Measurements from ENCODE around the gene FAM186B. TPM values are rescaled to one million over a fixed set of nuclear protein-coding genes. Genes with fewer than 3 reads are reported as not detected.
A peak's percentile ranks its signal among the peaks of the same experiment; 100 is the strongest.

FAM186B gene
- total and polyA plus RNA-seq, 5 donors from 2014 or later: 0.14 TPM; not detected in 4

- H3K27ac Mint-ChIP-seq: peak overlapping the region in 2 of 3 donors; percentile 29 to 76
- Histone ChIP-seq H3K27ac (ENCODE audit: insufficient read depth, low read length, poor library complexity, severe bottlenecking) (no peak overlapping the region), H3K4me1 (ENCODE audit: control insufficient read depth, insufficient read depth, low read length, poor library complexity, severe bottlenecking) (peaks cover 19% of the 10 kb centered on the region), H3K4me3 (ENCODE audit: low read depth, low read length) (no peak overlapping the region), H3K36me3 (ENCODE audit: control insufficient read depth, insufficient read depth, low read length) (no peaks in the 10 kb centered on the region), H3K9me3 (ENCODE audit: control insufficient read depth in 2 of 2, low read length in 2 of 2) (no peaks in the 10 kb centered on the region), H3K27me3 (ENCODE audit: control insufficient read depth, insufficient read depth, low read length) (peaks cover under 1% of the 10 kb centered on the region)
- H3K4me3 Mint-ChIP-seq: peak overlapping the region in 2 of 4 donors; percentile 42 to 54
- H3K36me3 Mint-ChIP-seq: no peaks in the 10 kb centered on the region
- H3K9me3 Mint-ChIP-seq: peaks cover 0 to 1% (median 0%) of the 10 kb centered on the region in 7 donors
- no peak for ATAC-seq (ENCODE audit: low read depth in 2 of 2)
- H3K4me1 Mint-ChIP-seq: peaks cover 5 to 31% (median 16%) of the 10 kb centered on the region in 4 donors
- peaks cover 23% of the 10 kb centered on the region for H3K27me3 Mint-ChIP-seq
- no peak for DNase-seq
Measured at GRCh38 chr12:49624921-49625577, 19.6 kb upstream of the FAM186B start.

GRCh38 chr12:49623142-49623904, 17.9 kb upstream of the FAM186B start, which contains the start of gene PRPF40B:
TSS of gene PRPF40B (plus strand) at chr12:49623561. CDS start at chr12:49623591, 30 bp downstream.
- Histone ChIP-seq H3K4me3 (ENCODE audit: low read depth, low read length) (peak within 1 kb of the TSS; percentile 83), H3K9me3 (ENCODE audit: control insufficient read depth in 2 of 2, low read length in 2 of 2) (no peaks in the 10 kb centered on the region), H3K27me3 (ENCODE audit: control insufficient read depth, insufficient read depth, low read length) (peaks cover 11% of the 10 kb centered on the region), H3K4me1 (ENCODE audit: control insufficient read depth, insufficient read depth, low read length, poor library complexity, severe bottlenecking) (peaks cover 19% of the 10 kb centered on the region), H3K27ac (ENCODE audit: insufficient read depth, low read length, poor library complexity, severe bottlenecking) (peak within 1 kb of the TSS; percentile 78), H3K36me3 (ENCODE audit: control insufficient read depth, insufficient read depth, low read length) (no peaks in the 10 kb centered on the region)
- Mint-ChIP-seq H3K9me3 (peaks cover 0 to 1% (median 0%) of the 10 kb centered on the region in 7 donors), H3K4me3 (peak within 1 kb of the TSS; percentile 91 to 96 (median 92)), H3K36me3 (no peaks in the 10 kb centered on the region), H3K27me3 (peaks cover 35% of the 10 kb centered on the region), H3K27ac (peak within 1 kb of the TSS; percentile 85 to 95 (median 92)), H3K4me1 (peaks cover 8 to 32% (median 21%) of the 10 kb centered on the region in 4 donors)
- DNase-seq (peak; percentile 80 to 87 (median 86)), ATAC-seq (ENCODE audit: low read depth in 2 of 2) (peak; percentile 76 to 79)

- Mint-ChIP-seq H3K27ac (peak overlapping the region; percentile 85 to 95 (median 92)), H3K9me3 (peaks cover 0 to 1% (median 0%) of the 10 kb centered on the region in 7 donors), H3K4me1 (peaks cover 10 to 34% (median 21%) of the 10 kb centered on the region in 4 donors), H3K36me3 (no peaks in the 10 kb centered on the region), H3K27me3 (peaks cover 38% of the 10 kb centered on the region), H3K4me3 (peak overlapping the region; percentile 91 to 96 (median 92))
- peak overlapping the region; percentile 78 for H3K27ac ChIP-seq (ENCODE audit: insufficient read depth, low read length, poor library complexity, severe bottlenecking)
- no peaks in the 10 kb centered on the region for H3K9me3 ChIP-seq (ENCODE audit: control insufficient read depth in 2 of 2, low read length in 2 of 2)
- DNase-seq: peak; percentile 45 to 84 (median 62)
- peaks cover 19% of the 10 kb centered on the region for H3K4me1 ChIP-seq (ENCODE audit: control insufficient read depth, insufficient read depth, low read length, poor library complexity, severe bottlenecking)
- peaks cover 13% of the 10 kb centered on the region for H3K27me3 ChIP-seq (ENCODE audit: control insufficient read depth, insufficient read depth, low read length)
- peak; percentile 27 to 38 for ATAC-seq (ENCODE audit: low read depth in 2 of 2)
- H3K4me3 ChIP-seq (ENCODE audit: low read depth, low read length): peak overlapping the region; percentile 83
- no peaks in the 10 kb centered on the region for H3K36me3 ChIP-seq (ENCODE audit: control insufficient read depth, insufficient read depth, low read length)
Measured at GRCh38 chr12:49622501-49623141, 17.2 kb upstream of the FAM186B start.

DNA sequence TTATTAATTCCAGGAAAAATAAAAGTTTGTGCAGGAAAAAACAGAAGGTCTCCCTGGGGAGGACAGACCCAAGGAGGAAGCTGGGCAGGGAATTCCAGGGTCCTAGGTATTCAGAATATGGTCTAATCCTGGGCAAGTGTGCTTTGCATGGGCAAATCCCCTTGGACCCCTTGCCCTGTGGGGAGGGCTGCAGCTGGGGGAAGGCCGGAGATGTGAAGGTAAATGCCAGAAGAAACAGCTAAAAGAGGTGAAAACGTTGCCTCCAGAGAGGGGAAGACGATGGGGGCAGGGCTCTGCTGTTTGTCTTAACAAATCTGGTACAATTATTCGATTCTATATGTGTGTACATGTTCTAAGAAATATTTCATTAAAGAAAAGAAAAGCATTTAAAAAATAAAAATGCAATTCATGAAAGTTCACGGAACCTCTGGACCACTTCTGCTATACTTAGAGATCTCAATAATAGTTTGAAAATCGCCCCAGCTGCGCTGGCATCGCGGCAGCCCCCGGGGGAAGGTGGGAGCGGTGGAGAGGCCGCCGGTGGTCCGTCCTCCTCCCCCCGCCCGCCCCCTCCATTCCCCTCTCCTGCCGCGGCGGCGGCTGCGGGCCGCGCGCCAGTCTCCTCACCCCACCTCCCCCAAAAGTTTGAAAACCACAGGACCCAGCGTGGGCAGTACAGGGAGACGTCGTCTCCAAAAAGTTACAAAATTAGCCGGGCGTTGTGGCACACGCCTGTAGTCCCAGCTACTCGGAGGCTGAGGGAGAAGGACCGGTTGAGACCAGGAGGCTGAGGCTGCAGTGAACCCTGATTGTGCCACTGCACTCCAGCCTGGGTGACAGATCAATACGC, 16.4 kb upstream of the FAM186B start:
- Mint-ChIP-seq H3K27me3 (peaks cover 40% of the 10 kb centered on the region), H3K4me1 (peaks cover 10 to 34% (median 21%) of the 10 kb centered on the region in 4 donors), H3K4me3 (peak overlapping the region; percentile 91 to 96 (median 92)), H3K27ac (peak overlapping the region; percentile 85 to 95 (median 92)), H3K36me3 (no peaks in the 10 kb centered on the region), H3K9me3 (peaks cover 0 to 1% (median 0%) of the 10 kb centered on the region in 7 donors)
- no peak for ATAC-seq (ENCODE audit: low read depth in 2 of 2)
- H3K4me3 ChIP-seq (ENCODE audit: low read depth, low read length): peak overlapping the region; percentile 83
- H3K27me3 ChIP-seq (ENCODE audit: control insufficient read depth, insufficient read depth, low read length): peaks cover 14% of the 10 kb centered on the region
- H3K4me1 ChIP-seq (ENCODE audit: control insufficient read depth, insufficient read depth, low read length, poor library complexity, severe bottlenecking): peaks cover 19% of the 10 kb centered on the region
- no peaks in the 10 kb centered on the region for H3K9me3 ChIP-seq (ENCODE audit: control insufficient read depth in 2 of 2, low read length in 2 of 2)
- peak overlapping the region; percentile 78 for H3K27ac ChIP-seq (ENCODE audit: insufficient read depth, low read length, poor library complexity, severe bottlenecking)
- no peak for DNase-seq
- no peaks in the 10 kb centered on the region for H3K36me3 ChIP-seq (ENCODE audit: control insufficient read depth, insufficient read depth, low read length)

DNA sequence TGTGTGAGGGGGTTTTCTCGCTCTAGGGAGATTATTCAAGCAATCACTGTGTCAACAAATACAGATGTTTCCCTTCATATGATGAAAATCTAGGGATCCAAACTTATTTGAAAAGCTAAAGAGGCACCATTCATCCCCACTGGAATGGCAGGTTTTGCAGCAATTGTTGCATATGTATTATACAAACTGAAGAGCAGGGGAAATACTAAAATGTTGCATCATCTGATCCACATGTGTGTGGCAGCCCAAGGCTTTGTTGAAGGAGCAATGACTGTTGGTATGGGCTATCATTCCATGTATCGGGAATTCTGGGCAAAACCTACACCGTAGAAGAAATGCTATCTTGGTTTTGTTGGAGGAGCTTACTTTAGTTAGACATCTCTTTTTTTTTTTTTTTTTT, 13.8 kb upstream of the FAM186B start:
- Histone ChIP-seq H3K36me3 (ENCODE audit: control insufficient read depth, insufficient read depth, low read length) (no peaks in the 10 kb centered on the region), H3K9me3 (ENCODE audit: control insufficient read depth in 2 of 2, low read length in 2 of 2) (no peaks in the 10 kb centered on the region), H3K4me3 (ENCODE audit: low read depth, low read length) (no peak overlapping the region), H3K4me1 (ENCODE audit: control insufficient read depth, insufficient read depth, low read length, poor library complexity, severe bottlenecking) (peaks cover 19% of the 10 kb centered on the region), H3K27ac (ENCODE audit: insufficient read depth, low read length, poor library complexity, severe bottlenecking) (no peak overlapping the region), H3K27me3 (ENCODE audit: control insufficient read depth, insufficient read depth, low read length) (peaks cover 18% of the 10 kb centered on the region)
- DNase-seq: no peak
- Mint-ChIP-seq H3K27ac (no peak overlapping the region), H3K36me3 (no peaks in the 10 kb centered on the region), H3K4me1 (peaks cover 6 to 34% (median 21%) of the 10 kb centered on the region in 4 donors), H3K9me3 (no peaks in the 10 kb centered on the region), H3K4me3 (peak overlapping the region in 2 of 4 donors; percentile 76 to 78), H3K27me3 (peaks cover 51% of the 10 kb centered on the region)
- ATAC-seq (ENCODE audit: low read depth in 2 of 2): no peak

GRCh38 chr12:49618576-49618975, 13.1 kb upstream of the FAM186B start:
- H3K4me3 Mint-ChIP-seq: peak overlapping the region in 2 of 4 donors; percentile 76 to 95
- no peaks in the 10 kb centered on the region for H3K36me3 ChIP-seq (ENCODE audit: control insufficient read depth, insufficient read depth, low read length)
- peaks cover 48% of the 10 kb centered on the region for H3K27me3 Mint-ChIP-seq
- peaks cover 20% of the 10 kb centered on the region for H3K27me3 ChIP-seq (ENCODE audit: control insufficient read depth, insufficient read depth, low read length)
- DNase-seq: no peak
- peaks cover 4 to 34% (median 20%) of the 10 kb centered on the region in 4 donors for H3K4me1 Mint-ChIP-seq
- peaks cover 19% of the 10 kb centered on the region for H3K4me1 ChIP-seq (ENCODE audit: control insufficient read depth, insufficient read depth, low read length, poor library complexity, severe bottlenecking)
- no peak overlapping the region for H3K4me3 ChIP-seq (ENCODE audit: low read depth, low read length)
- H3K27ac ChIP-seq (ENCODE audit: insufficient read depth, low read length, poor library complexity, severe bottlenecking): no peak overlapping the region
- H3K9me3 ChIP-seq (ENCODE audit: control insufficient read depth in 2 of 2, low read length in 2 of 2): no peaks in the 10 kb centered on the region
- H3K36me3 Mint-ChIP-seq: no peaks in the 10 kb centered on the region
- H3K27ac Mint-ChIP-seq: peak overlapping the region in 1 of 3 donors; percentile 0
- H3K9me3 Mint-ChIP-seq: no peaks in the 10 kb centered on the region
- ATAC-seq (ENCODE audit: low read depth in 2 of 2): no peak

Data from CD4-positive, CD25-positive, alpha-beta regulatory T cell (primary cell).